M059J (cell line): ENCODE results near the gene C16orf86. TPM values are rescaled to one million over a fixed set of nuclear protein-coding genes. Genes with fewer than 3 reads are reported as not detected.

Experiments used
- DNase-seq: peaks from one replicate; pipeline ENCODE4 v3.0.0-alpha.2; 2012; ENCODE audit warnings: low read depth
- total RNA-seq: library from RNA; depleted of rRNA; stranded (reverse); fragments of >200 nt; shearing (Covaris generic); gene quantifications from 2 replicates; pipeline ENCODE4 v1.2.3, GENCODE V29; 2014; rRNA removed

The C16orf86 gene, protein sequence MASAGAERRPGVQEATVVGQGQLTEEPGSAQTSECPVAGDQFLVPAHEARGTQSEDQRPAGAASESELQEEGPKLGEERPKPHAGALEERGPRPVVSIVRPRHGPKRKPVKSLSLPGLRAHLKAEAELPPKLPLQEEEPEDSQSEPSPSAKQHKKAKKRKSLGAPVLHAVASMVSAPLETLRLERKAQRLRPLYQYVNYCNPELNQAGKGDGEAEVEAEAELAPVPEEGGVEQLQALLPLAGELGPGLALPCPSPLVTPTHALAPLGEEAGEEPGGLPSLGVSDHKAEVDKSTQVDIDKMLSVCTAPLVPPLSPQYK
- 0.27 and 0.81 TPM in 2 replicates for total RNA-seq

DNA sequence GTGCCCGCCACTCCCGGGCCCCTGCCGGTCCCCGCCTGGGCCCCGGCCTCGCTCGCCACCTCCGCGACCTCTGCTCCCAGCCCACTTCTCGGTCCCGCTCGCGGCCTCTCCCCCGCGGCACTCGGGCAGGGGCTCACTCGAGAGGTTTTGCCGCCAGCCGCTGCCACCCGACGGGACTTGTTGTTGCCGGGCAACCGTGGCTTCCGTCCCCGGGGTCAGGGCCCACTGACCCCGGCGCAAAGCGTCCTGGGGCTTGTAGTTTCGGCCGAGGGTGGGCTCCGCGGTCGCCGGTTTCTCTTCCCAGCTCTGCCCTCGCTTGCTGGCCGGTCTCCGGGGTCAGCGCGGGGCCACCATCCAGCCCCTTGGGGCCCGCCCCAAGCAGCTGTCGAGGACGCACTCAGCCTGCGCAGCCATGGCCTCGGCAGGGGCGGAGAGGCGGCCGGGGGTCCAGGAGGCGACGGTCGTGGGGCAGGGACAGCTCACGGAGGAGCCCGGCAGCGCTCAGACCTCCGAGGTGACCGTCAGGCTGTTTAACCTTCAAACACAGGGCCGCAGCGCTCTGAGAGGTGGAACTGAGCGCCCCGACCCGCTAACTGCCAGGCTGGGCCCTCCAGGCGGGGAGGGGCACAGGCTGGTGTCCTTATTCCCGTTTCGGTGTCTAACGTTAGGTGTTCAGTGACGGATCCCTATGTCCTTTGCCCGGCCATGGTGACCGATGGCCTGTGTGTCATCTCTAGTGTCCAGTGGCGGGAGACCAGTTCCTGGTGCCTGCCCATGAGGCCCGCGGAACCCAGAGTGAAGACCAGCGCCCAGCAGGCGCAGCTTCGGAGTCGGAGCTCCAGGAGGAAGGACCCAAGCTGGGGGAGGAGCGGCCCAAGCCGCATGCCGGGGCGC, at the start of gene C16orf86, which contains the start of gene ENKD1:
C16orf86 (plus strand) TSS at position 256 of the 894 bp plus-strand sequence; CDS start at position 413, 157 bp downstream.
ENKD1 (minus strand) TSS at position 192 of the 894 bp plus-strand sequence. CDS start 308 bp downstream, outside the sequence.
- DNase-seq = peak; percentile 81

DNA sequence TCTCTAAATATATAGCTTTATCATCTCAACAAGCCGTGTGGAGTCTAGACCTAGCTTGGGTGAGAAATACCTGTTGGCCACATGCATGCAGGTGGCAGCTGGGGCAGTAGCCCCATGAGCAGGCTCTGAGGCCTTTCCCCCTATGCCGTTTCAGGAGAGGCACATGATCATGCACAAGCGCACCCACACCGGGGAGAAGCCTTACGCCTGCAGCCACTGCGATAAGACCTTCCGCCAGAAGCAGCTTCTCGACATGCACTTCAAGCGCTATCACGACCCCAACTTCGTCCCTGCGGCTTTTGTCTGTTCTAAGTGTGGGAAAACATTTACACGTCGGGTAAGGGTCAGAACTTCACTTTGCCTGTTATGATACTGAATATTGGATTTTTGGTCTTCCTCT, 38.4 kb upstream of the C16orf86 start:
- DNase-seq = no peak

DNA sequence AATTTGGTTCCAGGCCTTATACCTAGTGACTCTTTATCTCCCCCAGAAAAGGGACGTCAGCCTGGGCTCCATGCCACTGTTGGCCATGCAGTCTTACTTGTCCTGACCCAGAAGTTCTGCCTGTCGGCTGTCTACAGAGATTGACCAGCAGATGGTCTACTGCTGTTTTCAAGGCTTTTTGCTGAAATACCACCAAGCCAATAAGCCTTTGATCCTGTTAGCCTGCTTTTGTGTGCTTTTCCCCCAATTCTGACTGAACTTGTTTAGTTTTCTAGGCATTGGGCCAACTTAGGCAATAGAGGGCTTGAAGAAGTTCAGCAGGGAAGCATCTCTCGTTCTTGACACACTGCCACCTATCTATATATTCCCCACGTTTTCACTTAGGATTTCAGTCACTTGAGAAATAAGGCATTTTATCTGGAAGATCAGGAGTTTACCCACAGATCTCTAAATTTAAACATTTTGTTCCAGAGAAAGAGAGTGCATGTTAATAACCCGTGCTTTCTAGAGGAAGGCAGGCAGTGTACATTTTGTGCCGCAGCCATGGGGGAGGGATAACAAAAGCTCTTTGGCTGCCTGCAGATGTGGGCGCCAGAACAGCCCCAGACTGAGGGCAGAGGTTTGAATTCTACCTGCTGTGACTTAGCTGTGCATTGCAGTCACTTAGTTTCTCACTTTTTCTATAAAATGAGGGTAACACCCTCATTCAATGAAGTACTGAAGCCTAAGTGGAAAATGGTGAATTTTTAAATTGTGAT, 34.0 kb upstream of the C16orf86 start:
- no peak for DNase-seq

DNA sequence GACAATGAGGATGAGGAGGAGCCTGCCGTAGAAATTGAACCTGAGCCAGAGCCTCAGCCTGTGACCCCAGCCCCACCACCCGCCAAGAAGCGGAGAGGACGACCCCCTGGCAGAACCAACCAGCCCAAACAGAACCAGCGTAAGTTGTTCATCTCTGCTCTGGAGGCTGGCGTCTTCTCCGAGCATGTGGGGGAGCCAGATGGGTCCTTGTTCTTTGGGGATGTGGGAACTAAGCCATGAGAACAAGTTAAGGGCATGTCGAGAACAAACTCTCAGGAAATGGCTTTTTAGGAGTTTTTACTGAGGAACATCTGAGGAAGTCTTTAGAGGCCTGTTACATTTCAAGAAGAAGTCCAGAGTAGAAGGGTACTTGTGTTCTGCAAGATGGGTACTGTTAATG, 29.9 kb upstream of the C16orf86 start:
- no peak for DNase-seq

DNA sequence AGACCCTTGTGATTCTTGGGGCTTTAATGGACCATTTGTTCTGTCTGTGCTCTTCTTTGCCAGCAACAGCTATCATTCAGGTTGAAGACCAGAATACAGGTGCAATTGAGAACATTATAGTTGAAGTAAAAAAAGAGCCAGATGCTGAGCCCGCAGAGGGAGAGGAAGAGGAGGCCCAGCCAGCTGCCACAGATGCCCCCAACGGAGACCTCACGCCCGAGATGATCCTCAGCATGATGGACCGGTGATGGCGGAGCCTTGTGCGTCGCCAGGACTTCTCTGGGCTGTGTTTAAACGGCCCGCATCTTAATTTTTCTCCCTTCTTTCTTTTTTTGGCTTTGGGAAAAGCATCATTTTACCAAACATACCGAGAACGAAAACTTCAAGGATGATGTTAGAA, 29.0 kb upstream of the C16orf86 start:
- DNase-seq = no peak

DNA sequence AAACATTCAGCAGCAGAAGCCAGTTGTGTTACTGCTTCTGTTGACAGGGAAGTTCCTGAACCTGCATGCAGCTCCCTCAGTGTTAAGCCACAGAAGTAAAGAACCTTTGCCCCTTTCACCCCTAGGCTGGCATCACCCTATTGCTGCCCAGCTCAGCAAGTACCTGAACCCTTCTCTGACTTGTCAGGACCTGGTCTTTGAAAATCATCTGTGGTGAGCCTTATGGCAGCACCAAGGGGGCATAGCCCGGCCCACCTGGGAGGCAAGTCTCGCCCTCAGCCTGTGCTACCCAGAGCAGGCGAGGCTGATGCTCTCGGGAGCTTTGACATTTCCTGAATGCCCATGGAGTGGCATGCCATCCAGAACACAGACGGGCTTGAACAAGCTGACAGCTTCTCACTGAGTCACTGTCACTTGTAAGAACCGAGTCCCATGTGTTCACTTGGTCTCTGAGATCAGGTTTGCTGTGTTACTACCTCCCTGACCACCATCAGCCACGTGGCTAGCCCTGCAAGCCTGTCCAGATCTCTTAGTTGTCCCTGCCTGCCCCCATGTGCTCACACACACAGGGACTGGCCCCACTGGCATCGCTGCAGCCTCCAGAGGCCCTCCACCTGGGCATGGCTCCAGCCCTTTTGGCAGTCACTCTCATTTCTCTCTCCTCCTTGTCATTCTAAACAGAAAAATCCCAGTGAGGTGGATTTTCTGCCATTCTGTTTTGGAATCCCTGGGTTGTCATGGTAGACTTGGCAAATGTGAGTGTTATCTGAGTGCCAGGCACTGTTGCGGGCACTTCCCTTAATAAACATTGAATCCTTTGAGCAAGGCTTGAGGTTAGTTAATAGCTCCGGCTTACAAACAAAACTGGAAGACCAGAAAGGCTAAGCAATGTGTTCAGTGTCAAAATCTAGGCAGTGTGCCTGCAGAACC, 24.6 kb upstream of the C16orf86 start:
- DNase-seq = peak; percentile 84

DNA sequence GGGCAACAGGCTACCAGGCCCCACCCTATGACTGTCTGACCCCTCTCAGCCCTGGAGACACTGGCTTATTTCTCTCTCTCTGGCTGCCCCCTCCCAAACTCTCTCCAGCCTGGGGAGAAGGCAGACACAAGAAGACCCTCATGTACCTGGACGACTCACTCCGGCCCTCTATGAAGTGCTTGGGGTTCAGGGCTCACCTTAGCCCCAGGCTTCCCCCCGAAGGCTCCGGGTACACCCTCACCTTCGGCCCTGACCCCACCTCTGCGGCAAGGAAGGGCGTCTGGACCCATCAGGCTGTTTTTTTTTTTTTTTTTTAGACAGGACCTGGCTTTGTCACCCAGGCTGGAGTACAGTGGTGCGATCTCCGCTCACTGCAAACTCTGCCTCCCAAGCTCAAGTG, 22.6 kb upstream of the C16orf86 start:
- DNase-seq = no peak

DNA sequence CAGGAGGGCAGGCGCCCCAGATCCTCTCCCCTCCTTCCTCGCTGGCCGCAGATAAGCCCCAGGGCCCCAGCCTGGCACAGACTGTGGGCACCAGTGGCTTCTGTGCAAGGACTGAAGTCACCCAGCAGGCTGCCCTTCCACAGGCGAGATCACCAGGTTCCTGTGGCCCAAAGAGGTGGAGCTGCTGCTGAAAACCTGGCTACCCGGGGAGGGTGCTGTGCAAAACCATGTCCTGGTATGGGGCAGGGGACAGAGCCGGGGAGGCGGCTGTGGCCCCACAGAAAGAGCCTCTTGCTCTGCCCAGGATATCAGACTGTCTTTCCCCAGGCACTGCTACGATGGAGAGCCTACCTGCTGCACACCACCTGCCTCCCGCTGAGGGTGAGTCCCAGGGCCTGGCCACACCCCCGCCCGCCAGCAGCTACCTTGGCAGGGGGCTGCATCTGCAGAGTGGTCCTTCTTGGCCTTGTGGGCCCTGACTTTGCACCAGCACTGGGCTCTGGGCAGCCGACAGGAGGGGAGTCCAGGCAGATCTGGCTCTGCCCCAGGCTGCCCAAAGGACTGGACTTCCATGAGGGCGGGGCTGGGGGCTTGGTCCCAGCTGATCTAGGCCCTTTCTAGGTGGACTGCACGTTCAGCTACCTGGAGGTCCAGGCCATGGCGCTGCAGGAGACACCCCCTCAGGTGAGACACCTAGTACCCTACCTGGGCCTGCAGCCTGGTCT, 21.1 kb upstream of the C16orf86 start:
- DNase-seq = no peak

DNA sequence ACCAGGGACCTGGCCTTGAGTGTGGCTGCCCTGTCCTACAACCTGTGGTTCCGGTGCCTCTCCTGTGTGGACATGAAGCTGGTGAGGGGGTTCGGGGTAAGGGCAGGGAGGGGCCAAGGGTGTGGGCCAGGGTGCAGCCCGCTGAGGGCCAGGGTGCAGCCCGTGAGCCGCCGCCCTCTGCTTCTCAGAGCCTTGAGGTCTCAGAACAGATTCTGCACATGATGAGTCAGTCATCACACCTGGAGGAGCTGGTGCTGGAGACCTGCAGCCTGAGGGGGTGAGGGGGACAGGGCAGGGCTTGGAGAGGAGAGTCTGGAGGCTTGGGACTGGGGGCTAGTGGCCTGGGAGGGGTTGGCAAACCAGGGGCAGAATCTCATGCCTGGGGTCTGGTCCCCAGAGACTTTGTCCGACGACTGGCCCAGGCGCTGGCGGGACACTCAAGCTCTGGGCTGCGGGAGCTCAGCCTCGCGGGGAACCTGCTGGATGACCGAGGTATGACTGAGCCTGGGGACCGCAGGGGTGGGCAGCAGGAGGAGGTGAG, 19.4 kb upstream of the C16orf86 start:
- DNase-seq = no peak

DNA sequence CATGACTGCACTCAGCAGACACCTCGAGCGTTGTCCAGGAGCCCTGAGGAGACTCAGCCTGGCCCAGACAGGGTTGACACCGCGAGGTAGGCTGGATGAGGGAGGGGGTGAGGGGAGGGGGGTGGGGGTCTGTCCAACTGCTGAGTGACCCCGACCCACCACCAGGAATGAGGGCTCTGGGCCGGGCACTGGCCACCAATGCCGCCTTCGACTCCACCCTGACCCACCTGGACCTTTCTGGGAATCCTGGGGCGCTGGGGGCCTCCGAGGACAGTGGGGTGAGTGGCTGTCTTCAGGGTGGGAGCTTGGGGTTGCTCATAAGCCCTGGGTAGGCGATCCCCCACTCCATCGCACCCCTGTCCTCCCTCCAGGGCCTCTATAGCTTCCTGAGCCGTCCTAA, 18.9 kb upstream of the C16orf86 start:
- DNase-seq = no peak

DNA sequence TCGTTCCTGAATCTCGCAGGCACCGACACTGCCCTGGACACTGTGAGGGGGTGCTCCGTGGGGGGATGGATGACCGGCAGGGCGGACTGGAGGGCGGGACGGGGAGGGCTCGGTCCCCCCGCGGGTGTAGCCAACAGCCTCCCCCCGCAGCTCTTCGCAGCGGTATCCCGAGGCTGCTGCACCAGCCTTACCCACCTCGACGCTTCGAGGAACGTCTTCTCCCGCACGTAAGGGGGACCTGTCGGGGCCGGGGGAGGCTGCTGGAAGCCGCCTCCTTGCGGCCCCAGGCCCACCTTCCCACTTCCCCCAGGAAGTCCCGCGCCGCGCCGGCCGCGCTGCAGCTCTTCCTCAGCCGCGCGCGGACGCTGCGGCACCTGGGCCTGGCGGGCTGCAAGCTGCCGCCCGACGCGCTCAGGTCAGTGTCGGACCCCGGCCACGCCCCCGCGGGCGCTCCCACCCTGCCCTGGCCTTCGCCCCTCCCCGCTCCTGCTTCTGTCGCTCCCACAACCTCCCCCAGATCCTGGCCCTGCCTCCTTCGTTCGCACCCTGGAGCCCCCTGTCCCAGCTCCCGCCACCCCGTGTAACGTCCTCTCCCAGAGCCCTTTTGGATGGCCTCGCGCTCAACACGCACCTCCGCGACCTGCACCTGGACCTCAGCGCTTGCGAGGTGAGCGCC, 18.4 kb upstream of the C16orf86 start:
- no peak for DNase-seq

DNA sequence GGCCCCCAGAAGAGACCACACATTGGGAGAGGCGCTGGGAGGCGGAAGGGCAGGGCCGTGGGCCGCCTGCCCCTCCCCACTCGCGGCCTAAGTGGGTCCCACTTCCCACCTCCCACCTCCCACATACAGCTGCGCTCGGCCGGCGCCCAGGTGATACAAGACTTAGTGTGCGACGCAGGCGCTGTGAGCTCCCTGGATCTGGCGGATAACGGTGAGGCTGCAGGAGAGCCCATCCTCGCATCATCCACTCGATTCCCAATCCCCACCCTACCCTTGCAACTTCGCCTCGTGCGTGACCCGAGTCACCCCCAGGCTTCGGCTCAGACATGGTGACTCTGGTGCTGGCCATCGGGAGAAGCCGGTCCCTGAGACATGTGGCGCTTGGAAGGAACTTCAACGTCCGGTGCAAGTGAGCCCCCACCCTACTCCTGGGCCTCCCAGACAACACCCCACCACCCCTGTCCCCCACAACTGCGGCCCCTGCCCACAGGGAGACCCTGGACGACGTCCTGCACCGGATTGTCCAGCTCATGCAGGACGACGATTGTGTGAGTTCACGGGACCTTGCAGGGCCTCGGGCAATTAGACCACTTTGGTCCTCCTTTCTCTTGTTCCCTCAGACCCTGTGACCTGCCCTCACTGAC, 17.7 kb upstream of the C16orf86 start:
- no peak for DNase-seq

DNA sequence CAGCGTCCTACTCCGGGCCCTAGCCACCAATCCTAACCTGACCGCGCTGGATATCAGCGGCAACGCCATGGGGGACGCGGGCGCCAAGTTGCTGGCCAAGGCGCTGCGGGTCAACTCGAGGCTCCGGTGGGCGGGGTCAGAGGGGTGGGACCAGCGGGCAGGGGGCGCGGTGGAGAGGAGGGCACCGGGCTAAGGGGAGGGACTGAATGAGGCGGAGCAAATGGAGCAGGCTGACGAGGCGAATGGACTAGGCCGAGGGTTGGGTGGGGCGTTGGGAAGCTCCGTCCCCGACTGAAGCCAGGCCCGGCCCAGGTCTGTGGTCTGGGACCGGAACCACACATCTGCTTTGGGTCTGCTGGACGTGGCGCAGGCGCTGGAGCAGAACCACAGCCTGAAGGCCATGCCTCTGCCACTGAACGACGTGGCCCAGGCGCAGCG, 17.1 kb upstream of the C16orf86 start:
- DNase-seq = no peak

DNA sequence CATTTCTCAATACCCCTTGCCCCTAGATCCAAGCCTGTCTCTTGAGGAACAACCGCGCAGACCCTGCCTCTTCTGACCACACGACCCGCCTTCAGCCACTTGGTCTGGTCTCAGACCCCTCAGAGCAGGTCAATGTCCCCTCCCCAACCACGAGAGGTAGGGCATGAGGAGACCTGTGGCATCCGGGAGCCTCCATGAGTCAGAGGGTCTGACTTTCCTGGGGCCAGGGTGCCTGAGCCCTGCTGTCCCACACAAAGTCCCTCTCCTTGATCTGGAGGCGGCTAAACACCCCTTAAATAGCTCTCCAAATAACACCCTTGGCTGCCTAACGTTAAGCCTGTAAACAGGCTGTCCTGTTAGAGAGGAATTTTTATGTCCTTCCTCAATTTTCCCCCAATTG, 16.6 kb upstream of the C16orf86 start:
- no peak for DNase-seq

DNA sequence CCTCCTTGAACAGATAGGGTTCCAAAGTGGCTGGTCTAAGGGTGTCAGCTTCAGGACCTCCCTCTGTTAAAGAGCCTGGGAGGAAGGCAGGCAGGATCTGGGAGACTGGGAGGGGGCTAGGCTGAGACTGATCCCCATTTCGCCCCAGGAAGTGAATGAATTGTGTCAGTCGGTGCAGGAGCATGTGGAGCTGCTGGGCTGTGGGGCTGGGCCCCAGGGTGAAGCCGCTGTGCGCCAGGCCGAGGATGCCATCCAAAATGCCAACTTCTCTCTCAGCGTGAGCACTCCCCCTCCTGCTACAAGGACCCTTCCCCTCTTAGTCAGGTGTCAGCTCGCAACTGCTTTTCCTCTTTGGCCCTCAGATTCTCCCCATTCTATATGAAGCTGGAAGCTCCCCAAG, 15.6 kb upstream of the C16orf86 start:
- DNase-seq = no peak

DNA sequence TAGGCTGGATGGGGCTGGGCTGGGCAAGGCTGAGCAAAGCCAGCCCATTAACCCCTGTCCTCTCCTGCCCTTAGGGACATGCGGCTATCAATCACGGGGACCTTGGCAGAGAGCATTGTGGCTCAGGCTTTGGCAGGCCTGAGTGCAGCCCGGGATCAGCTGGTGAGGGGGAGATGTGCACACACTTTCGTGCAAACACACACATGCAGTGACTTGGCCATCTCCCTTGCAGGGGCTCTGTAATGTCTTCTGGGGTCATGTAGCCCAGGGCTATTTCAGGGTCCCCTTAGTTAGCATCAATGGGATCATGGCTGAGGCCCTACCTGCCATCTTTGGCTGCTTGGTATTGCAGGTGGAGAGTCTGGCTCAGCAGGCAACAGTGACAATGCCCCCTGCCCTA, 14.8 kb upstream of the C16orf86 start:
- no peak for DNase-seq

DNA sequence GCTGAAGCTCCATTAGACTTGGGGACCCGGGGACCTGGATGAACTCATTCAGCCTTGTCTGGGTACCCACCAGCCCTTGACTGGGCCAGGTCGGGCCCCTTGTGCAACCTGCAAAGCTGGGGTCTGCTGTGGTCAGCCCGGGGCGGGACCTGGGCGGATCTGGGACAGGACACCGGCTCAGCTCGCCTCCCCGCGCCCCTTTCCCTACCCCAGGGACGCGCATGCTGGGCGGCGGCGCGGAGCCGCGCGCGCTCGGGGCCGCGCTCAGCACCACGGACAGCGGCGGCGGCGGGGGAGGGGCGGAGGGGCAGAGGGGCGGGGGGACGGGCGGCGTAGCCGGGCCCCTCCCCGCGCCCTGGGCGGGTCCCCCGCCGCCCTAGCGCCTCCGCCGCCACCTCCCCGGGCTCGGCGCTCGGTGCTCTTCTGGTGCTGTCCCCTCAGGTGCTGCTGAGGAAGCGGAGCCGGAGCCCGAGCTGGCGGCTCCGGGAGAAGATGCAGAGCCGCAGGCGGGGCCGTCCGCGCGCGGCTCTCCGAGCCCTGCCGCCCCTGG, 14.0 kb upstream of the C16orf86 start:
- DNase-seq = peak; percentile 32

DNA sequence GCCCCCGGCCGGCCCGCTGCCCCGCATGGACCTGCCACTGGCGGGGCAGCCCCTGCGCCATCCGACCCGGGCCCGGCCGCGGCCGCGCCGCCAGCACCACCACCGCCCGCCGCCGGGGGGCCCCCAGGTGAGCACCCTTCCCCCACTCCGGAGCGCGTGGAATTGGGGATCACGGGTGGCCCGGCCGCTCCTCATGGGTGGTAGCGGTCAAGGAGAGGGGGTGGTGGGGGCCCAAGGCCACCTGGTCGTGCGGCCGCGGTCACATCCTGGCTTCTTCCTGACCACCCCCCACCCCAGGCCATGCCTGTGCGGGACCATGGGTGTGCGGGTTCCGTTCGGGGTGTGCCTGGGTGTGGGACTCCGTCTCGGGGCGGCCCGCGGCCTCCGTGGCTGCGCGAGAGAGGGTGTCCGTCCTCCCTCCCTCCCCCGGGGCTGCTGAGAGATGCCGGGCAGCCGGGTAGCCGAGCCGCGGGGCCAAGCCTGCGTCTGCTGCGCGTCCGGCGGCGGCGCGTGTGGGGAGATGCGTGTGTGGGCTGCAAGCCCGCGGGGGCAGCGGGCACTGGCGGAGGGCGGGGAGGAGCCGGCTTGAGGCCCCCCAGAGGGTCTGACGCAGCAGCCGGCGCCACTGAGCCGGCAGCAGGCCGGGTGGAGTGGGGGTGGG, 13.4 kb upstream of the C16orf86 start:
- DNase-seq = no peak
